HL-60 (cell line): ENCODE data around the gene ADAMTS4.

Experiments used
- CTCF ChIP-seq: IDR thresholded peaks from one replicate; pipeline ENCODE4 v1.5.1; 2011; ENCODE audit warnings: low read length, control low read depth, inconsistent platforms; ENCODE audit not compliant: insufficient read depth
- GABPA ChIP-seq: IDR thresholded peaks from 2 replicates; pipeline ENCODE4 v1.6.1; 2012; ENCODE audit warnings: low read depth
- POLR2AphosphoS5 ChIP-seq: IDR thresholded peaks from 2 replicates; pipeline ENCODE4 v1.6.1; 2012; ENCODE audit warnings: low read depth
- REST ChIP-seq: IDR thresholded peaks from 2 replicates; pipeline ENCODE4 v1.6.1; 2012; ENCODE audit warnings: low read depth; ENCODE audit not compliant: insufficient replicate concordance
- SPI1 ChIP-seq: IDR thresholded peaks from 2 replicates; pipeline ENCODE4 v1.6.1; 2012; ENCODE audit warnings: low read depth, mild to moderate bottlenecking, borderline replicate concordance

- TF ChIP-seq GABPA (no peak), CTCF (no peak), POLR2AphosphoS5 (no peak), REST (no peak), SPI1 (no peak)
Observed at GRCh38 chr1:161179698-161180097, 19.2 kb downstream of the ADAMTS4 start.
